Keratinocyte (primary cell): ENCODE results near the gene RFESD. TPM values are rescaled to one million over a fixed set of nuclear protein-coding genes. Genes with fewer than 3 reads are reported as not detected.

Experiments used
- DNase-seq: peaks from one replicate; pipeline ENCODE4 v3.0.0-alpha.2; 2011; ENCODE audit warnings: low read depth, missing footprints, low spot score
- FAIRE-seq: peaks from 2 replicates; lab custom pipeline; 2011; peaks lifted over from hg19 to GRCh38; lab: Jason Lieb, UNC
- H2AFZ ChIP-seq: 2 replicates; pipeline ENCODE4 v1.6.0; 2012; ENCODE audit warnings: low read length, control low read depth, inconsistent platforms; ENCODE audit not compliant: control insufficient read depth
- H3K27ac ChIP-seq: 2 replicates; pipeline ENCODE4 v1.5.1; 2011; ENCODE audit warnings: low read length; ENCODE audit not compliant: control insufficient read depth, insufficient read depth
- H3K27me3 ChIP-seq: 3 replicates; pipeline ENCODE4 v1.6.0; 2011; ENCODE audit warnings: low read length; ENCODE audit not compliant: control insufficient read depth, insufficient read depth; ENCODE audit errors: extremely low read depth
- H3K36me3 ChIP-seq, 2 experiments: 2 replicates in 1 of 2; 3 replicates in 1 of 2; pipeline ENCODE4 v1.5.1; 2011; ENCODE audit warnings: low read length in 2 of 2, mild to moderate bottlenecking in 1 of 2; ENCODE audit not compliant: control insufficient read depth in 2 of 2, insufficient read depth in 2 of 2; ENCODE audit errors: extremely low read depth in 1 of 2
- H3K4me1 ChIP-seq: 3 replicates; pipeline ENCODE4 v1.5.1; 2011; ENCODE audit warnings: low read length; ENCODE audit not compliant: control insufficient read depth, insufficient read depth; ENCODE audit errors: extremely low read depth
- H3K4me2 ChIP-seq: 3 replicates; pipeline ENCODE4 v1.6.0; 2011; ENCODE audit warnings: low read depth, low read length; ENCODE audit not compliant: control insufficient read depth, insufficient read depth; ENCODE audit errors: extremely low read depth
- H3K4me3 ChIP-seq, 3 experiments: fragments of 200-600 bp in 1 of 3; sonication (generic) in 1 of 3; 2 replicates in 2 of 3; 3 replicates in 1 of 3; pipeline ENCODE4 v1.5.1; 2011 to 2016; ENCODE audit warnings: low read length in 3 of 3, mild to moderate bottlenecking in 3 of 3, control low read depth in 2 of 3, inconsistent platforms in 1 of 3, low read depth in 1 of 3, mixed read lengths in 1 of 3, mixed run types in 1 of 3, moderate library complexity in 1 of 3; ENCODE audit not compliant: control insufficient read depth in 2 of 3, insufficient read depth in 2 of 3; ENCODE audit errors: extremely low read depth in 1 of 3
- H3K79me2 ChIP-seq: 2 replicates; pipeline ENCODE4 v1.6.0; 2012; ENCODE audit warnings: low read length; ENCODE audit not compliant: control insufficient read depth, insufficient read depth
- H3K9ac ChIP-seq: 3 replicates; pipeline ENCODE4 v1.6.0; 2011; ENCODE audit warnings: low read length; ENCODE audit not compliant: control insufficient read depth, insufficient read depth; ENCODE audit errors: extremely low read depth
- H3K9me1 ChIP-seq: 3 replicates; pipeline ENCODE4 v1.6.0; 2011; ENCODE audit warnings: low read length; ENCODE audit not compliant: control insufficient read depth, insufficient read depth; ENCODE audit errors: extremely low read depth
- H3K9me3 ChIP-seq: 2 replicates; pipeline ENCODE4 v1.5.1; 2012; ENCODE audit warnings: low read depth, low read length; ENCODE audit not compliant: control insufficient read depth
- H4K20me1 ChIP-seq: 3 replicates; pipeline ENCODE4 v1.6.0; 2011; ENCODE audit warnings: low read length; ENCODE audit not compliant: control insufficient read depth, insufficient read depth; ENCODE audit errors: extremely low read depth
- EZH2 ChIP-seq: IDR thresholded peaks from one replicate; pipeline ENCODE4 v1.6.1; 2012; ENCODE audit warnings: inconsistent platforms, mild to moderate bottlenecking, low read length, moderate library complexity
- dilution Hi-C: fragments of 300-500 bp; cut with MboI; formaldehyde crosslinking; loops from one replicate; pipeline ENCODE4 v1.7.0; 2020; ENCODE audit warnings: low sequenced_read_pairs; ENCODE audit not compliant: extremely low pct_ligation_motif_present
- polyA plus RNA-seq, 5 experiments: library from polyadenylated mRNA; depleted of rRNA in 3 of 5; stranded (reverse) in 3 of 5; stranded (forward) in 1 of 5; unstranded in 1 of 5; fragments of >200 nt; gene quantifications; 1 replicate in 1 of 5; 2 replicates in 3 of 5; 3 replicates in 1 of 5; pipeline versions ENCODE4 v1.2.1 to v1.2.3, GENCODE V29; 2011 to 2012; ENCODE audit warnings: missing spikeins in 2 of 5, low read depth in 1 of 5, low replicate concordance in 1 of 5
- TF ChIP-seq, protein P1 (sequence below), 3 experiments: IDR thresholded peaks in 1 of 3; conservative IDR thresholded peaks in 1 of 3; optimal IDR thresholded peaks in 1 of 3; 2 replicates in 2 of 3; 3 replicates in 1 of 3; pipeline versions ENCODE3 to v1.5.1; 2011; ENCODE audit warnings: low read length in 3 of 3, mild to moderate bottlenecking in 3 of 3, moderate library complexity in 2 of 3, control low read depth in 1 of 3, inconsistent platforms in 1 of 3; ENCODE audit not compliant: insufficient read depth in 2 of 3; ENCODE audit errors: extremely low read depth in 1 of 3

RFESD gene
- polyA plus RNA-seq, 1 donor (not counting 4 experiments of a cell fraction or from before 2014, with no cell fraction given): 3.5 TPM

- H3K4me1 ChIP-seq: no peaks in the 10 kb centered on the region
- H3K36me3 ChIP-seq: no peaks in the 10 kb centered on the region
- no peaks in the 10 kb centered on the region for H3K79me2 ChIP-seq
- no peaks in the 10 kb centered on the region for H4K20me1 ChIP-seq
- dilution Hi-C loops: no loop called here
- no peaks in the 10 kb centered on the region for H3K9me3 ChIP-seq
- FAIRE-seq (no peak), DNase-seq (no peak)
- H2AFZ ChIP-seq: no peak overlapping the region
- H3K4me3 ChIP-seq: no peak overlapping the region
- H3K9me1 ChIP-seq: no peaks in the 10 kb centered on the region
- H3K27ac ChIP-seq: no peak overlapping the region
- no peak overlapping the region for H3K4me2 ChIP-seq
- no peaks in the 10 kb centered on the region for H3K27me3 ChIP-seq
- H3K9ac ChIP-seq: no peak overlapping the region
- TF ChIP-seq EZH2: no peak
- TF ChIP-seq, protein P1, sequence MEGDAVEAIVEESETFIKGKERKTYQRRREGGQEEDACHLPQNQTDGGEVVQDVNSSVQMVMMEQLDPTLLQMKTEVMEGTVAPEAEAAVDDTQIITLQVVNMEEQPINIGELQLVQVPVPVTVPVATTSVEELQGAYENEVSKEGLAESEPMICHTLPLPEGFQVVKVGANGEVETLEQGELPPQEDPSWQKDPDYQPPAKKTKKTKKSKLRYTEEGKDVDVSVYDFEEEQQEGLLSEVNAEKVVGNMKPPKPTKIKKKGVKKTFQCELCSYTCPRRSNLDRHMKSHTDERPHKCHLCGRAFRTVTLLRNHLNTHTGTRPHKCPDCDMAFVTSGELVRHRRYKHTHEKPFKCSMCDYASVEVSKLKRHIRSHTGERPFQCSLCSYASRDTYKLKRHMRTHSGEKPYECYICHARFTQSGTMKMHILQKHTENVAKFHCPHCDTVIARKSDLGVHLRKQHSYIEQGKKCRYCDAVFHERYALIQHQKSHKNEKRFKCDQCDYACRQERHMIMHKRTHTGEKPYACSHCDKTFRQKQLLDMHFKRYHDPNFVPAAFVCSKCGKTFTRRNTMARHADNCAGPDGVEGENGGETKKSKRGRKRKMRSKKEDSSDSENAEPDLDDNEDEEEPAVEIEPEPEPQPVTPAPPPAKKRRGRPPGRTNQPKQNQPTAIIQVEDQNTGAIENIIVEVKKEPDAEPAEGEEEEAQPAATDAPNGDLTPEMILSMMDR (optimal IDR thresholded peaks at IDR 0.05 in 1 of 3, IDR thresholded peaks at IDR 0.05 in 1 of 3, conservative IDR thresholded peaks at IDR 0.05 in 1 of 3; ENCODE audit: extremely low read depth in 1 of 3, insufficient read depth in 2 of 3, low read length in 3 of 3): no peak
These were observed 7.6 kb downstream of the RFESD start for GRCh38 chr5:95654196-95654595.

DNA sequence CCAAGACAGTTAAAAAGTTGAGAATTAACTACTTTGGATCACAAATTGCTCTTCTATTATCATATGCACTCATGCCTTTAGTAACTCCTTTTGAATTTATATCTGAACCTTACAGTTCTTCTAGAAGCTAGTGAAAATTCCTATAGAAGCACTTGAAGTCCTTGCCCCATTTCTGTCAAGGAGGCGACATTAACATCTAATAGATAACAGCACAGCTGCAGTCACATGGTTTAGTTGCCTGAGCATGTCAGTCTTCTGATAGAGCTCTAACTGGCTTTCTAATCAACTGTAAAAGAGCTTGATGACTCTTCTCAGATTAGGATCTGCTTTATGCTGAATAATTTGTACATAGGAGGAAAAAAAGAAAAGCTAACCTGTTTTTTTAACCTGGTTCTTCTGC, 9.0 kb downstream of the RFESD start:
- no peak overlapping the region for H2AFZ ChIP-seq
- TF ChIP-seq, protein P1 (optimal IDR thresholded peaks at IDR 0.05 in 1 of 3, IDR thresholded peaks at IDR 0.05 in 1 of 3, conservative IDR thresholded peaks at IDR 0.05 in 1 of 3; ENCODE audit: extremely low read depth in 1 of 3, insufficient read depth in 2 of 3, low read length in 3 of 3): no peak
- no peak for TF ChIP-seq EZH2
- H3K4me3 ChIP-seq: no peak overlapping the region
- no peaks in the 10 kb centered on the region for H3K36me3 ChIP-seq
- no peaks in the 10 kb centered on the region for H3K9me1 ChIP-seq
- H3K4me1 ChIP-seq: no peaks in the 10 kb centered on the region
- H3K9ac ChIP-seq: no peak overlapping the region
- no peak overlapping the region for H3K27ac ChIP-seq
- dilution Hi-C loops: no loop called here
- no peak for DNase-seq
- no peaks in the 10 kb centered on the region for H3K9me3 ChIP-seq
- no peaks in the 10 kb centered on the region for H3K27me3 ChIP-seq
- H4K20me1 ChIP-seq: no peaks in the 10 kb centered on the region
- no peak overlapping the region for H3K4me2 ChIP-seq
- no peaks in the 10 kb centered on the region for H3K79me2 ChIP-seq
- no peak for FAIRE-seq
